Left ventricle myocardium inferior (tissue), 1 donor: ENCODE measurements around the gene ZNF710. TPM values are rescaled to one million over a fixed set of nuclear protein-coding genes. Genes with fewer than 3 reads are reported as not detected.

Experiments used
- DNase-seq: peaks from one replicate; pipeline ENCODE4 v3.0.0-alpha.2; 2020
- H3K27ac ChIP-seq: fragments of 200-600 bp; replicated peaks from 2 replicates; pipeline ENCODE4 v1.8.0; 2021
- H3K27me3 ChIP-seq: fragments of 200-600 bp; 2 replicates; pipeline ENCODE4 v1.8.0; 2021; ENCODE audit warnings: low read depth
- H3K36me3 ChIP-seq: fragments of 200-600 bp; 2 replicates; pipeline ENCODE4 v1.8.0; 2021
- H3K4me1 ChIP-seq: fragments of 200-600 bp; 2 replicates; pipeline ENCODE4 v1.8.0; 2021
- H3K4me3 ChIP-seq: fragments of 200-600 bp; 2 replicates; pipeline ENCODE4 v1.8.0; 2021; ENCODE audit warnings: mild to moderate bottlenecking, moderate library complexity
- H3K9me3 ChIP-seq: fragments of 200-600 bp; replicated peaks from 2 replicates; pipeline ENCODE4 v1.8.0; 2021
- CTCF ChIP-seq: fragments of 200-600 bp; IDR thresholded peaks from 2 replicates; pipeline ENCODE4 v1.8.0; 2021; ENCODE audit warnings: antibody characterized with exemption, mild to moderate bottlenecking, borderline replicate concordance
- intact Hi-C: fragments of 100-400 bp; cut with micrococcal nuclease; formaldehyde crosslinking; loops from one replicate; pipeline ENCODE4 v1.11.0; 2022
- total RNA-seq: library from RNA; stranded (reverse); fragmentation: NEBNext Ultra II Directional; extraction: Animal tissue kit (Norgen Biotek cat#: 25700); gene quantifications from one replicate; pipeline ENCODE4 v1.2.1, GENCODE V29; 2021
- donor health status: DM: no; HTN: yes; CAD: no; lungs with severe emphysema.

ZNF710 gene
- total RNA-seq, 1 donor from 2014 or later: 5.5 TPM

GRCh38 chr15:90049030-90049429 lies 47.9 kb downstream of the ZNF710 start:
- no peak overlapping the region for H3K27ac ChIP-seq
- no peak for DNase-seq
- no peaks in the 10 kb centered on the region for H3K27me3 ChIP-seq
- H3K9me3 ChIP-seq: no peaks in the 10 kb centered on the region
- no peaks in the 10 kb centered on the region for H3K36me3 ChIP-seq
- no peak for TF ChIP-seq CTCF
- no peak overlapping the region for H3K4me3 ChIP-seq
- peaks cover 29% of the 10 kb centered on the region for H3K4me1 ChIP-seq
- intact Hi-C loops: no loop called here

- no peak overlapping the region for H3K27ac ChIP-seq
- intact Hi-C loops: no loop called here
- DNase-seq: no peak
These were observed 48.8 kb downstream of the ZNF710 start for GRCh38 chr15:90049666-90050604.

GRCh38 chr15:90051874-90052273 lies 50.8 kb downstream of the ZNF710 start:
- Histone ChIP-seq H3K4me1 (peaks cover 23% of the 10 kb centered on the region), H3K4me3 (no peak overlapping the region), H3K27ac (no peak overlapping the region), H3K36me3 (no peaks in the 10 kb centered on the region), H3K9me3 (no peaks in the 10 kb centered on the region), H3K27me3 (no peaks in the 10 kb centered on the region)
- intact Hi-C loops: no loop called here
- DNase-seq: no peak
- no peak for TF ChIP-seq CTCF

More at GRCh38 chr15:90049666-90050604, 48.8 kb downstream of the ZNF710 start:
- Histone ChIP-seq H3K4me3 (no peak overlapping the region), H3K27me3 (no peaks in the 10 kb centered on the region), H3K9me3 (no peaks in the 10 kb centered on the region), H3K36me3 (no peaks in the 10 kb centered on the region), H3K4me1 (peaks cover 29% of the 10 kb centered on the region)
- no peak for TF ChIP-seq CTCF

GRCh38 chr15:90053685-90054466 lies 52.8 kb downstream of the ZNF710 start:
- Histone ChIP-seq H3K27ac (no peak overlapping the region), H3K27me3 (no peaks in the 10 kb centered on the region), H3K4me3 (no peak overlapping the region), H3K36me3 (no peaks in the 10 kb centered on the region), H3K9me3 (no peaks in the 10 kb centered on the region), H3K4me1 (peaks cover 11% of the 10 kb centered on the region)
- TF ChIP-seq CTCF: no peak
- no peak for DNase-seq
- intact Hi-C loops: no loop called here

- H3K4me3 ChIP-seq: no peak overlapping the region
- intact Hi-C loops: no loop called here
- no peaks in the 10 kb centered on the region for H3K9me3 ChIP-seq
- no peak overlapping the region for H3K27ac ChIP-seq
- H3K36me3 ChIP-seq: no peaks in the 10 kb centered on the region
- H3K4me1 ChIP-seq: peaks cover 17% of the 10 kb centered on the region
- no peaks in the 10 kb centered on the region for H3K27me3 ChIP-seq
- no peak for TF ChIP-seq CTCF
- no peak for DNase-seq
These were observed 53.5 kb downstream of the ZNF710 start for GRCh38 chr15:90054618-90055097.
